ENCODE measurements around the gene NLRP10. TPM values are rescaled to one million over a fixed set of nuclear protein-coding genes. Genes with fewer than 3 reads are reported as not detected.

Gene NLRP10
- total RNA-seq, 2 experiments from 2014 or later: not detected

DNA sequence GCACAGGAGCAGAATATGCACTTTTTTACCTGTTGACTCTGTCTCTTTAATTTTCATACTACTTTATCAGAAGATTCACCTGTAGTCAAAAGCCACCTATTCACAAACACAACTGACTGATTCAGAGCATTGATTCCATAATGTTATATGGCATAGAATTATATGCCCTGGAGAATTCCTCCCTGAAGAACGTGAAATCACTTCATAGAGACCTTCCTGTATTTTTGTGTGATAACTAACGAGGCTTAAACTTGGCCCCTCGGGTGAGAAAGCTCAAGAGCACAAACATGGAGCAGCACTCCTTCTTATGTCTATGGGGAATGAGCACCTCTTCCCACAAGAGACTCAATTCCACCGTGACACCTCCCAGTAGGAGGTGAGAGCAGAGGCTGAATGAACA, 34.1 kb downstream of the NLRP10 start, which contains the start of gene OR10A6:
OR10A6 (minus strand) TSS at position 101 of the 400 bp plus-strand sequence. CDS start 2,606 bp downstream, outside the sequence.
- DNase-seq (no peak), ATAC-seq (no peak)
- Mint-ChIP-seq H3K4me1 (ENCODE audit: low read depth) (no peaks in the 10 kb centered on the region), H3K4me3 (no peak within 1 kb of the TSS), H3K9me3 (ENCODE audit: insufficient read depth) (no peaks in the 10 kb centered on the region), H3K36me3 (ENCODE audit: low read depth) (no peaks in the 10 kb centered on the region), H3K27ac (no peak within 1 kb of the TSS), H3K27me3 (ENCODE audit: low read depth) (peaks cover 12% of the 10 kb centered on the region)
- POLR2A ChIA-PET: no interaction called here
- CTCF ChIA-PET: no interaction called here

- H3K36me3 Mint-ChIP-seq (ENCODE audit: low read depth): no peaks in the 10 kb centered on the region
- H3K27ac Mint-ChIP-seq: no peak overlapping the region
- H3K27me3 Mint-ChIP-seq (ENCODE audit: low read depth): peaks cover 7% of the 10 kb centered on the region
- no peak for ATAC-seq
- ChIA-PET CTCF (no interaction called here), POLR2A (no interaction called here)
- no peaks in the 10 kb centered on the region for H3K4me1 Mint-ChIP-seq (ENCODE audit: low read depth)
- H3K9me3 Mint-ChIP-seq (ENCODE audit: insufficient read depth): no peaks in the 10 kb centered on the region
- H3K4me3 Mint-ChIP-seq: no peak overlapping the region
- no peak for DNase-seq
These were observed 37.6 kb downstream of the NLRP10 start for GRCh38 chr11:7927635-7928034.

- no peak for DNase-seq
- ChIA-PET POLR2A (no interaction called here), CTCF (no interaction called here)
- no peak overlapping the region for H3K4me3 Mint-ChIP-seq
- no peak overlapping the region for H3K27ac Mint-ChIP-seq
- H3K9me3 Mint-ChIP-seq (ENCODE audit: insufficient read depth): no peaks in the 10 kb centered on the region
- ATAC-seq: no peak
- H3K36me3 Mint-ChIP-seq (ENCODE audit: low read depth): no peaks in the 10 kb centered on the region
- no peaks in the 10 kb centered on the region for H3K4me1 Mint-ChIP-seq (ENCODE audit: low read depth)
- no peaks in the 10 kb centered on the region for H3K27me3 Mint-ChIP-seq (ENCODE audit: low read depth)
These were observed 40.7 kb downstream of the NLRP10 start for GRCh38 chr11:7924536-7924935.

GRCh38 chr11:7918141-7918540, 47.1 kb downstream of the NLRP10 start:
- CTCF ChIA-PET: no interaction called here
- Mint-ChIP-seq H3K9me3 (ENCODE audit: insufficient read depth) (no peaks in the 10 kb centered on the region), H3K36me3 (ENCODE audit: low read depth) (no peaks in the 10 kb centered on the region)

More at GRCh38 chr11:7918141-7918540, 47.1 kb downstream of the NLRP10 start:
- Mint-ChIP-seq H3K4me3 (no peak overlapping the region), H3K4me1 (ENCODE audit: low read depth) (no peaks in the 10 kb centered on the region), H3K27ac (no peak overlapping the region), H3K27me3 (ENCODE audit: low read depth) (no peaks in the 10 kb centered on the region)
- POLR2A ChIA-PET: no interaction called here
- no peak for ATAC-seq
- DNase-seq: no peak

Other genes with a start within 250 kb of the NLRP10 start
- not detected for gene OR5P2, start 168.5 kb downstream of the NLRP10 start, total RNA-seq
- not detected for gene OR5P3, start 134.6 kb downstream of the NLRP10 start, total RNA-seq
- gene OR10A6, start 34.2 kb downstream of the NLRP10 start, total RNA-seq: not detected
- not detected for gene OR10A3, start 23.7 kb downstream of the NLRP10 start, total RNA-seq
- 100 to 1,000 TPM; 212 to 222 TPM for gene EIF3F, start 21.9 kb upstream of the NLRP10 start, total RNA-seq
- not detected for gene TUB, start 115.8 kb upstream of the NLRP10 start, total RNA-seq
- 1 to 10 TPM; 7.8 to 9.4 TPM for gene RIC3, start 203.6 kb upstream of the NLRP10 start, total RNA-seq

Data from activated CD8-positive, alpha-beta T cell treated with anti-CD3 and anti-CD28 coated beads, Interleukin-2, amount 10 ng/mL, durations not matched to agents 7 days and 5 days (primary cell).